NK-92 treated with Interleukin-12 subunit alpha and Interleukin-12 subunit beta, amount 100 ng/mL, for 24 hours (cell line): ENCODE measurements around the gene C6orf89.
"Not testable (repeated sequence)": the region's sequence is repeated elsewhere in the genome, so short reads cannot be mapped to it uniquely, and the experiment has no call there.

ENCODE experiments used
- DNase-seq: peaks from one replicate; lab custom pipeline; 2025; lab: John Stamatoyannopoulos, UW

C6orf89 gene

GRCh38 chr6:36924131-36924530, 38.4 kb downstream of the C6orf89 start:
- no peak for DNase-seq

DNA sequence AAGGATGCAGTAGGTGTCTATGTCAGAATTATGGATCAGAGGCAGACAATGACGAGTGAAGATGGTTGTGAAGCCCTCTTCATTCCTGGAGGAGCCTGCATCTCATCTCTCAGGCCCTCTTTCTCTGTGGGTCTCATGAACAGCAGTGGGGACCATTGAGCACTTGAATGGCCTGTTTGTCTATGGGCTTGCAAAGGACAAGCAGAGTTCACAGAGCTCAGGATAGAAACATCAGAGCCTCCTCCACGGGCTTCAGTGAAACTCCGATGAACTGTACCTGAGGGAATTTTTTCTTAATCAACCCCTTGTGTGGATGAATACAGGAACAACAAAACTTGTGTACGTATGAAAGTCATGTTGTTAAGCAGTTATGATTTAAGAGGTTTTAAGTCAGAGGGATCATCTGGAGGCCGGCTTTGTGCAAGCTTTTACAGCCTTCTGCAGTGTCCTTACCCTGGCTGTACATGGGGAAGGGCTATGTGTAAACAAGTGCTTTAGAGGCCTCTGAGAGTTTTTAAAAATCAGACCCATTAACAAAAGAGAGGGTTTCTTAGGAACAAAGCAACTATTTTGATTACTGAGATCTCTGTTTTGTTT, 39.1 kb downstream of the C6orf89 start:
- DNase-seq = no peak

DNA sequence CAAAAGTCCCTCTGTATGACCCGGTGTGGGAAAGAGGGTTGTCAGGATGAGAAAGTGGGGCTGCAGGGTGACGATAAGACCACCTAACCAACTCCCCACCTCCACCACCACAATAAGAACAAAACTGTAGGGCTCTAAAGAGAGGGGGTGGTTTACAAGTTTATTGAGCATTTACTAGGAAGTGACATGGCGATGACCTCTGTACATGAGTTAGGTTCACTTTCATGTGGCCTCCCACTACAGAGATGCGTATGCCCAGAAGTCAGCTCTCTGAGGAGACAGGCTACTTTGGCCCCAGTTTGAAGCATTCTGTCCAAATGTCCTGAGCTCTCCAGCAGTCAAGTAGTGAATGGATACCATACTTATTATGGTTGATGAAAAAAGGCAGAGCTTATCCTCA, 40.1 kb downstream of the C6orf89 start:
- no peak for DNase-seq

DNA sequence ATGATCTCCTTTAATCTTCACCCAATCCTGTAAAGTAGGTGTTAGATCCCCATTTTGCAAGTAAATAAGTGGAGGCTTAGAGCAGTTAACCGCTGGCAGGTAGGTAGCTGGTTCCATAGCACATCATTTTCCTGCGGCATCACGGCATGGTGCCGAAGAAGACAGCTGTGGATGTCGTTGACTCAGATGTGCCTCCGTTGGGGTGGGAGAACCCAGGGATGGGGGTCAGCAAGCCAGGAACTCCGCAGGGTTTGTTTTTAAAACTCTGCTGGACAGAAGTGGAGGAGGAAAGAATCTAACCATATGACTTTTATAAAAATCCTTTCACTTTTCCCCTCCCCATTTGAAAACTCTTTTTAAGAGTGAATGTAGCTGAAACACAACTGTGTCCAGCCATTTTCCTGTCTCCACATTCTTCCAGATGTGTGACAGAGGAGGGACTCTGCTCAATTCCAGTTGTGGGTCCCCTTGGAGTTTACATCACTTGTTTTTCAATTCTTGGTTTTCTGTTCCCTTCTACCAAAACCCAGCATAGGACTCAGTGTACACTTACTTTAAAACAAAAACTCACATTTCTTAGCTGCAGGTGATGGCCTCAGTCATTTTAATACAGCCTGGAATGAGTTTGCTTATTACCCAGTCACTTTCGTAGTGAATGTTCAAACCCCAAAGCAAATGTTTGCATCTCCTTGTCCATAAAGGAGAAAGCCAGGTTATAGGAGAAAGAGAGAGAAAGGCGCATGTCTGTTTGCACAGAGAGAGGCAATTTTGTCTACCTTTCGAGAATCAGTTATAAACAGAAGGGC, 41.2 kb downstream of the C6orf89 start:
- DNase-seq = no peak

GRCh38 chr6:36927691-36928546, 42.2 kb downstream of the C6orf89 start:
- DNase-seq = no peak

- DNase-seq = no peak
These were observed 42.8 kb downstream of the C6orf89 start for GRCh38 chr6:36928547-36928918.

GRCh38 chr6:36929152-36929551, 43.4 kb downstream of the C6orf89 start:
- DNase-seq = no peak

GRCh38 chr6:36929607-36930006, 43.9 kb downstream of the C6orf89 start:
- DNase-seq = no peak

DNA sequence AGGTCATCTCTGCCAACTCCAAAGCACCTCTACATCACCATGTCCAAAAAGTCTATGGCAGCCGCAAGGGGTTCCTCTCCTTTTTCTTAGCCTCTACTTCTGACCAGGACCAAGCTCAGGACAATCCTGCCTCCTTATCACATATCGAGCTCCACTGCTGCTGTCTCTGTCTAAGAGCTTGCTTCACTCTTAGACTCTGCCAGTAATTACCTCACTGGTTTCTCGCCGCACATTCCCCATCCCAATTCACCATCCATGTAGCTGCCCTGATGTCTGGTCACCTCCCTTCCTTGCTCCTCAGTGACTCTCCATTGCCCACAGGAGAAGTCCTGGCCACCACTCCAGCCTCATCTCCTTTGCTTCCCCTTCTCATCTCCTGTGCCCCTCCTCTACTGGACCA, 44.7 kb downstream of the C6orf89 start:
- no peak for DNase-seq

DNA sequence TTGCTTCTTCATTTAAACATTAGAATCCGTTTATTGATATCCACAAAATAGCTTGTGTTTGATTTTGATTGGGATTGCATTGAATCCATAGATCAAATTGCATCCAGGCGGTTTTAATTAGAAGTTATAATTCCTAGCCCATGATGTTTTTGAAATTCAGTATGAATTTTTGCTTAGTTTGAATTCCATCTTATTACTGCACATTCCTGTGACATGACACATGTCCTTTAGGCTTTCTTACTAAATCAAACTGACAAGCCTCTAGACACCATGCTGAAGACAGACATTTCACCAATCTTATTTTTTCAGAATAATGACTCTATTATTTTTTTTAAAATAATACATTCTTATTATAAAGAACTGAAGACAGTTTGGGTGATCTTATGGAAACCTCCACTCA, 47.4 kb downstream of the C6orf89 start:
- no peak for DNase-seq

DNA sequence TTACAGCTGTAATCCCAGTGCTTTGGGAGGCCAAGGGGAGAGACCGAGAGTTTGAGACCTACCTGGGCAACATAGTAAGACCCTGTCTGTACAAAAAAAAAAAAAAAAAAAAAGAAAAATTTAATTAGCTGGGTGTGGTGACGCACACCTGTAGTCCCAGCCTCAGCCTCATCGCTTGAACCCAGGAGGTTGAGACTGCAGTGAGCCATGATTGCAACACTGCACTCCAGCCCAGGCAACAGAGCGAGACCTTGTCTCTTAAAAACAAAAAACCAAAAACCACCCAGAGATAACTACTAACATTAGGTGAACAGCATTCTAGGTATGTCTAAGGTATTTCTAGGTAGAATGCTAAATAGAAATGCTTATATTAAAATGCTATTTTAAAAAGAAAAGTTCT, 47.8 kb downstream of the C6orf89 start:
- DNase-seq = no peak

GRCh38 chr6:36934901-36935300, 49.1 kb downstream of the C6orf89 start:
- no peak for DNase-seq

DNA sequence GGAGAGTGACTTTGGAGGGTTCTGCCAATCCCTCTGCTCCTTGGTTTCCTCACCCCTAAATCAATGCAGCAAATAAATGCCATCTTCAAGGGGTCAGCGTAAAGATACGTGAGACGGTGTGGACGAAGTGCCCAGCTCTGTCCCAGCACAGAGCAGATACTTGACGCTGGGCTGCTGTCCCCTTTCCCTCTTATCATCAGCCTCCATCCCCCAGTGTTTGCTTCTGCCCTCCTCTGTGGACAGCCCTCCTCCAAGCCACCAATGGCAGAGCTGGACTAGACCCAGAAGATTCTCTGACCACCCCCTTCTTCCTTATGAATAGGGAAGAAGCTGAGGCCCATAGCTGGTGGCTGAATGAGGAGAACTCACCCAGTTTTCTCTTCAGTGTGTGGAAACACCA, 51.1 kb downstream of the C6orf89 start:
- DNase-seq = no peak

DNA sequence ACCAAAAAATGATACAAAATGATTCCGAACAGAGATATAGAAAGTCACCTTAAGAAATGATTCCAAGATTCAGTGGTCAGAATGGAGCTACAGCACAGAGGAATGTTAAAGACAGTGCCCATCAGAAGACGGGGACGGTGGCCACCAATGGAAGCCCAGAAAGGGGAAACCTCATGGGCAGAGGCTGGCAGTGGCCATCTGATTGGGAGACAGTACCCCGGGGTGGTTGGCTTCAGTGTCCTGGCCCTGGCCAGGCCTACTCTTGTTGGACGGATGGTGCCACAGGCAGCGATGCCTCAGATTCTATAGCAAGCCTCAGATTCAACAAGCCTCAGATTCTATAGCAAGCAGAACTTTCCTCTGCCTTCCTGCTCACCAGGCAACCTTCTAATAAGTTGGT, 52.1 kb downstream of the C6orf89 start:
- DNase-seq = no peak

GRCh38 chr6:36938536-36938935, 52.8 kb downstream of the C6orf89 start:
- no peak for DNase-seq

DNA sequence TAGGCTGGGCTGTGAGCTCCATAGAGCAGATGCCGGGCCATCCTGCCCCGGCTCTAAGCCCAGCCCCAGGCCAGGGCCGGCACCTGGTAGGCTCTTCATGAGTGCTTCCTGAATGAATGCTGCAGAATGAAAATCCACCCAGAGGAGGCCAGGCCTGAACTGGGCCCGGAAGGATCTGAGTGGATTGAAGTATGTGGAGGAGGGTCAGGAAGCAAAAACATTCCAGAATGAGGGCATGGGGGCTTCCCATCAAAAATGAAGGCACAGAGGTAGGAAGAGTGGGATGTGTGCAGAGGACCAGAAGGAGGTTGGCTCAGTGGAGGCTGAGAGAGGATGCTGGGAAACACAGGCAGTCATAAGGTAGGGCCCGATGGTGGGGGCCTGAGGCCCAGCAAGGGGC, 53.3 kb downstream of the C6orf89 start:
- not testable (repeated sequence) for DNase-seq

- DNase-seq = no peak
These were observed 54.3 kb downstream of the C6orf89 start for GRCh38 chr6:36940027-36940426.

- DNase-seq = not testable (repeated sequence)
These were observed 55.8 kb downstream of the C6orf89 start for GRCh38 chr6:36941561-36941960.

DNA sequence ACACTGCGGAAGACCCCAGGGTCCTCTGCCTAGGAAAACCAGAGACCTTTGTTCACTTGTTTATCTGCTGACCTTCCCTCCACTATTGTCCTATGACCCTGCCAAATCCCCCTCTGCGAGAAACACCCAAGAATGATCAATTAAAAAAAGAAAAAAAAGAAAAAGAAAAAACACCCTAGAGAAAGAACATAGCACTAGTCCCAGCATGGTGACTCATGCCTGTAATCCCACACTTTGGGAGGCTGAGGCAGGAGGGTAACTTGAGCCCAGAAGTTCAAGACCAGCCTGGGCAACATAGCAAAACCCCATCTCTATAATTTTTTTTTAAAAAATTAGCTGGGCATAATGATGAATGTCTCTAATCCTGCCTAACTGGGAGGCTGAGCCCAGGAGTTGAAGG, 56.6 kb downstream of the C6orf89 start:
- DNase-seq = not testable (repeated sequence)

DNA sequence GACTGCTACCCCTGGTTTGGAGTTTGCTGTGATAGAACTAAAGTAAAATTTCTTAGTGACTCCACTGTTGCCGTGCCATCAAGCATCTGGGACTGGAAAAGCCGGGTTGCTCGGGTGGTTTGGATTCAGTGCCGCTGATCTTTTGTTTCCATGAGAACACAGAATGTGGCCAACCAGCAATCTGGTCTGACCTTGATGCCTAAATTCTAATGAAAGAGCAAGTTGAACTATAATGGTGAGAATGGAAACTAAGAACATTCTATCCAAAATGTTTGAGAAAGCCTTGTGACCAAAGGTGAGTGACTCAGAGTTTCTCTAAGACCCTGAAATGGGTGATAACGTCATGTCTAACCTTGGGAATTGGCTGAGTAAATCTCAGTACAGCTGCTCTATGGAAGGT, 58.9 kb downstream of the C6orf89 start:
- DNase-seq = no peak

GRCh38 chr6:36945301-36945700, 59.5 kb downstream of the C6orf89 start:
- DNase-seq = no peak

- DNase-seq = no peak
These were observed 60.8 kb downstream of the C6orf89 start for GRCh38 chr6:36946526-36946925.
